ENCODE data around the gene LYL1. TPM values are rescaled to one million over a fixed set of nuclear protein-coding genes. Genes with fewer than 3 reads are reported as not detected.

LYL1 gene
- total RNA-seq, 1 experiment from 2014 or later: 0.23 TPM

DNA sequence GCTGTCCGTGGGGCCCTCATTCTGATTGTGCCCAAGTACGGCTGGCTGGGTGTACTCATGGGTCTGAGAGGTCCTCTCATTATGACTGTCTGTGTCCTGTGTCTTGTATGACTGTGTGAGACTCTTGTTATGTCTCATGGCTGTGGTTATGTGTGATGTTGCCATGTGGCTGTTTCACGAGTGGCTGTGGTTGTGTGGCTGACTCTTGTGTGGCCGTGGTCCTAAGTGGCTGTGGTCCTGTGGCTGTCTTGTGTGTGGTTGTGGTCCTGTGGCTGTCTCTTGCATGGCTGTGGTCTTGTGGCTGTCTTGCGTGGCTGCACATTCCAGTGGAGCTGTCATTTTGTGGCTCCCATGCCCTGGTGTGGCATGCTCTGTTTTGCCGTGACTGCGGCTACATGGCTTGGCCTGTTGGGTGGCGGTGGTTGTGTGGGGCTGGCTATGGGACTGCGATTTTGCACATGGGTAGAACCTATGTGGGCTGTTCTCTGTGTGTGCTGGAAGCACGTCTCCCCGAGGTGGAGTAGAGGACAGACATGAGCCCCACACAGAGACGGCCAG, 2.5 kb downstream of the LYL1 start:
- Histone ChIP-seq H3K27me3 (ENCODE audit: control insufficient read depth, insufficient read depth, low read length) (no peaks in the 10 kb centered on the region), H3K4me3 (ENCODE audit: low read depth in 2 of 2, low read length in 2 of 2) (no peak overlapping the region), H3K9me3 (ENCODE audit: control insufficient read depth, insufficient read depth, low read depth, low read length) (no peaks in the 10 kb centered on the region), H3K27ac (ENCODE audit: low read length) (no peak overlapping the region), H3K36me3 (ENCODE audit: control insufficient read depth, insufficient read depth, low read length) (no peaks in the 10 kb centered on the region), H3K4me1 (ENCODE audit: control insufficient read depth, insufficient read depth, low read length) (peaks cover 24% of the 10 kb centered on the region)
- TF ChIP-seq POLR2AphosphoS5 (IDR thresholded peaks at IDR 0.05; ENCODE audit: low read depth, low read length) (no peak), SIN3A (IDR thresholded peaks at IDR 0.05; ENCODE audit: borderline replicate concordance, insufficient read depth, low read depth, low read length) (no peak), TCF7L2 (IDR thresholded peaks at IDR 0.05; ENCODE audit: low read depth, low read length) (no peak)
- TF ChIP-seq, protein P1, sequence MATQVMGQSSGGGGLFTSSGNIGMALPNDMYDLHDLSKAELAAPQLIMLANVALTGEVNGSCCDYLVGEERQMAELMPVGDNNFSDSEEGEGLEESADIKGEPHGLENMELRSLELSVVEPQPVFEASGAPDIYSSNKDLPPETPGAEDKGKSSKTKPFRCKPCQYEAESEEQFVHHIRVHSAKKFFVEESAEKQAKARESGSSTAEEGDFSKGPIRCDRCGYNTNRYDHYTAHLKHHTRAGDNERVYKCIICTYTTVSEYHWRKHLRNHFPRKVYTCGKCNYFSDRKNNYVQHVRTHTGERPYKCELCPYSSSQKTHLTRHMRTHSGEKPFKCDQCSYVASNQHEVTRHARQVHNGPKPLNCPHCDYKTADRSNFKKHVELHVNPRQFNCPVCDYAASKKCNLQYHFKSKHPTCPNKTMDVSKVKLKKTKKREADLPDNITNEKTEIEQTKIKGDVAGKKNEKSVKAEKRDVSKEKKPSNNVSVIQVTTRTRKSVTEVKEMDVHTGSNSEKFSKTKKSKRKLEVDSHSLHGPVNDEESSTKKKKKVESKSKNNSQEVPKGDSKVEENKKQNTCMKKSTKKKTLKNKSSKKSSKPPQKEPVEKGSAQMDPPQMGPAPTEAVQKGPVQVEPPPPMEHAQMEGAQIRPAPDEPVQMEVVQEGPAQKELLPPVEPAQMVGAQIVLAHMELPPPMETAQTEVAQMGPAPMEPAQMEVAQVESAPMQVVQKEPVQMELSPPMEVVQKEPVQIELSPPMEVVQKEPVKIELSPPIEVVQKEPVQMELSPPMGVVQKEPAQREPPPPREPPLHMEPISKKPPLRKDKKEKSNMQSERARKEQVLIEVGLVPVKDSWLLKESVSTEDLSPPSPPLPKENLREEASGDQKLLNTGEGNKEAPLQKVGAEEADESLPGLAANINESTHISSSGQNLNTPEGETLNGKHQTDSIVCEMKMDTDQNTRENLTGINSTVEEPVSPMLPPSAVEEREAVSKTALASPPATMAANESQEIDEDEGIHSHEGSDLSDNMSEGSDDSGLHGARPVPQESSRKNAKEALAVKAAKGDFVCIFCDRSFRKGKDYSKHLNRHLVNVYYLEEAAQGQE (IDR thresholded peaks at IDR 0.05; ENCODE audit: insufficient read depth in 1 of 2, low read depth in 2 of 2, low read length in 1 of 2): no peak
- TF ChIP-seq, protein P2, sequence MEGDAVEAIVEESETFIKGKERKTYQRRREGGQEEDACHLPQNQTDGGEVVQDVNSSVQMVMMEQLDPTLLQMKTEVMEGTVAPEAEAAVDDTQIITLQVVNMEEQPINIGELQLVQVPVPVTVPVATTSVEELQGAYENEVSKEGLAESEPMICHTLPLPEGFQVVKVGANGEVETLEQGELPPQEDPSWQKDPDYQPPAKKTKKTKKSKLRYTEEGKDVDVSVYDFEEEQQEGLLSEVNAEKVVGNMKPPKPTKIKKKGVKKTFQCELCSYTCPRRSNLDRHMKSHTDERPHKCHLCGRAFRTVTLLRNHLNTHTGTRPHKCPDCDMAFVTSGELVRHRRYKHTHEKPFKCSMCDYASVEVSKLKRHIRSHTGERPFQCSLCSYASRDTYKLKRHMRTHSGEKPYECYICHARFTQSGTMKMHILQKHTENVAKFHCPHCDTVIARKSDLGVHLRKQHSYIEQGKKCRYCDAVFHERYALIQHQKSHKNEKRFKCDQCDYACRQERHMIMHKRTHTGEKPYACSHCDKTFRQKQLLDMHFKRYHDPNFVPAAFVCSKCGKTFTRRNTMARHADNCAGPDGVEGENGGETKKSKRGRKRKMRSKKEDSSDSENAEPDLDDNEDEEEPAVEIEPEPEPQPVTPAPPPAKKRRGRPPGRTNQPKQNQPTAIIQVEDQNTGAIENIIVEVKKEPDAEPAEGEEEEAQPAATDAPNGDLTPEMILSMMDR (IDR thresholded peaks at IDR 0.05): no peak
- intact Hi-C loops (cut with micrococcal nuclease; ENCODE audit: unreplicated experiment): no loop called here
- DNase-seq (ENCODE audit: low read depth, low spot score) (no peak), ATAC-seq (no peak)
- POLR2A ChIA-PET: no interaction called here
- BruUV-seq (replicated peaks): no TSS peak
- in situ Hi-C loops (cut with HindIII; ENCODE audit: low pct_unique_long_range_greater_than_20kb, low sequenced_read_pairs): no loop called here
- CTCF ChIA-PET: no interaction called here

DNA sequence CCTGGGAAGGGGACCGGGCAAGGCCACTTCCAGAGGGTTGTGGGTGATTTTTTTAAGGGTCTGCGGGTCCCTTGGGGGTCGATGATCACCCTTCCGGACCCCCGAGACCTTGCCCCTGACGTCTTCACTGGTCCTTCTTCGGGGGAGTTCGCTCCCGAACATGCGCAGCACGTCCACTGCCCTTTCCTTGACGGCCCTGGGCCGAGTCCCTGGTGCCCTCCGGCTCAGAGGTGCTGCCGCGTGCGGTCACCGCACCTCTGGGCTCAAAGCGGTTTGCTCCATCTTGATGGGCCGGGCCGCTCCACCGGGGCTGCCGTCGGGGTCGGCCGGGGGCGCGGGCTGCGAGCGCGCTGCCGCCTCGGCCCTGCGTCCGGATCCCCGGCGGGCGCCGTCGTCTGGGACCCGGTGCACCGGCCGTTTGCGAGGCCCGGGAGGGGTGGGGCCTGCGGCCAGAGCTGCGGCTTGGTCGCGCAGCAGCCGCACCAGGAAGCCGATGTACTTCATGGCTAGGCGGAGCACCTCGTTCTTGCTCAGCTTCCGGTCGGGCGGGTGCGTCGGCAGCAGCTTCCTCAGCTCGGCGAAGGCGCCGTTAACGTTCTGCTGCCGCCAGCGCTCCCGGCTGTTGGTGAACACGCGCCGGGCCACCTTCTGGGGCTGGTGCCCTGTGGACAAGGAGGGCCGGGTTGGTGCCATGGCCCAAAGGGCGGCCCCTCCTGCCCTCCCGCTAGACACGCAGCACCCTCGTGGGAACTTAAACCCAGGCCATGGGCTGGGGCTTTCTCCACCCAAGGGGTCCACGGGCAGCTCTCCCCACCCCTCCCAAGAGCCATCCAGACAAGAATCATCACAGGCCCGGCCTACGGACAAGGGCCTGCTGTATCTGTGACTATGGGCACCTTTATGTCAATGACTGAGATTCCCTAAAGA, 3.3 kb downstream of the LYL1 start:
- Histone ChIP-seq H3K27me3 (ENCODE audit: control insufficient read depth, insufficient read depth, low read length) (no peaks in the 10 kb centered on the region), H3K4me3 (ENCODE audit: low read depth in 2 of 2, low read length in 2 of 2) (no peak overlapping the region), H3K36me3 (ENCODE audit: control insufficient read depth, insufficient read depth, low read length) (no peaks in the 10 kb centered on the region), H3K4me1 (ENCODE audit: control insufficient read depth, insufficient read depth, low read length) (peaks cover 31% of the 10 kb centered on the region), H3K27ac (ENCODE audit: low read length) (no peak overlapping the region), H3K9me3 (ENCODE audit: control insufficient read depth, insufficient read depth, low read depth, low read length) (no peaks in the 10 kb centered on the region)
- BruUV-seq (replicated peaks): no TSS peak
- in situ Hi-C loops (cut with HindIII; ENCODE audit: low pct_unique_long_range_greater_than_20kb, low sequenced_read_pairs) (no loop called here), intact Hi-C loops (cut with micrococcal nuclease; ENCODE audit: unreplicated experiment) (loop anchor here (10.0 kb wide), 1 partner anchor 65 kb away; no protein-coding TSS in a partner anchor)
- TF ChIP-seq SIN3A (IDR thresholded peaks at IDR 0.05; ENCODE audit: borderline replicate concordance, insufficient read depth, low read depth, low read length) (no peak), POLR2AphosphoS5 (IDR thresholded peaks at IDR 0.05; ENCODE audit: low read depth, low read length) (no peak), TCF7L2 (IDR thresholded peaks at IDR 0.05; ENCODE audit: low read depth, low read length) (no peak)
- TF ChIP-seq, protein P2 (IDR thresholded peaks at IDR 0.05): no peak
- TF ChIP-seq, protein P1 (IDR thresholded peaks at IDR 0.05; ENCODE audit: insufficient read depth in 1 of 2, low read depth in 2 of 2, low read length in 1 of 2): no peak
- ChIA-PET POLR2A (no interaction called here), CTCF (no interaction called here)
- DNase-seq (ENCODE audit: low read depth, low spot score) (no peak), ATAC-seq (no peak)
